Gastrocnemius medialis (tissue), 4 donors: ENCODE results near the gene LRIT3. TPM values are rescaled to one million over a fixed set of nuclear protein-coding genes. Genes with fewer than 3 reads are reported as not detected.

Experiments
- ATAC-seq, 2 donors: fragments of 150-250 bp; one replicate each; pipeline ENCODE4 v1.9.1; 2016
- DNase-seq, 2 donors: peaks; one replicate each; pipeline ENCODE4 v3.0.0-alpha.2; 2019
- H3K27ac ChIP-seq, 4 donors: fragments of 200-600 bp; sonication (generic); 1 replicate in 1 of 4; 2 replicates in 3 of 4; pipeline ENCODE4 v1.5.1; 2016 to 2018; ENCODE audit warnings: mild to moderate bottlenecking in 2 of 4, moderate library complexity in 1 of 4
- H3K27me3 ChIP-seq, 3 donors: fragments of 200-600 bp; sonication (generic) in 2 of 3; 1 replicate in 1 of 3; 2 replicates in 2 of 3; pipeline versions ENCODE4 v1.5.1 to v1.6.0; 2016 to 2019; ENCODE audit warnings: mild to moderate bottlenecking in 1 of 3, moderate library complexity in 1 of 3
- H3K36me3 ChIP-seq, 2 donors: fragments of 200-600 bp; sonication (generic) in 1 of 2; one replicate each; pipeline ENCODE4 v1.5.1; 2017 to 2018
- H3K4me1 ChIP-seq, 2 donors: fragments of 200-600 bp; sonication (generic) in 1 of 2; one replicate each; pipeline ENCODE4 v1.5.1; 2016 to 2017; ENCODE audit warnings: mild to moderate bottlenecking in 2 of 2
- H3K4me3 ChIP-seq, 4 donors: fragments of 200-600 bp; sonication (generic) in 3 of 4; 1 replicate in 1 of 4; 2 replicates in 3 of 4; pipeline ENCODE4 v1.5.1; 2016 to 2019; ENCODE audit warnings: mild to moderate bottlenecking in 2 of 4
- H3K9me3 ChIP-seq, 3 donors: fragments of 200-600 bp; sonication (generic) in 2 of 3; 1 replicate in 1 of 3; 2 replicates in 2 of 3; pipeline ENCODE4 v1.5.1; 2016 to 2019
- CTCF ChIP-seq, 5 experiments: fragments of 450-650 bp in 3 of 5; fragments of 200-600 bp in 2 of 5; sonication (generic) in 2 of 5; IDR thresholded peaks in 4 of 5; conservative IDR thresholded peaks in 1 of 5; 1 replicate in 4 of 5; 2 replicates in 1 of 5; pipeline ENCODE4 v1.5.1; 2016 to 2019; ENCODE audit warnings: antibody characterized with exemption in 5 of 5, mild to moderate bottlenecking in 3 of 5, moderate library complexity in 3 of 5
- POLR2A ChIP-seq, 2 donors: fragments of 450-650 bp; IDR thresholded peaks; one replicate each; pipeline ENCODE4 v1.6.1; 2017; ENCODE audit warnings: antibody characterized with exemption in 2 of 2, mild to moderate bottlenecking in 2 of 2, moderate library complexity in 2 of 2
- in situ Hi-C, 4 donors: fragments of 200-750 bp; cut with MboI; loops; one replicate each; pipeline versions ENCODE4 v1.15.0 to v1.8.0; 2017; ENCODE audit warnings: low sequenced_read_pairs in 4 of 4
- intact Hi-C: fragments of 100-400 bp; cut with DNase I; formaldehyde crosslinking; loops from one replicate; pipeline ENCODE4 v1.15.1; 2023; ENCODE audit warnings: low total_unique reads
- total RNA-seq, 4 donors: library from RNA; depleted of rRNA; stranded (reverse); fragments of >200 nt; gene quantifications; one replicate each; pipeline versions ENCODE4 v1.1.0 to v1.2.3, GENCODE V29; 2016

Gene LRIT3
- total RNA-seq, 4 donors from 2014 or later: 0.15 to 0.25 TPM; not detected in 2

- DNase-seq (peak; percentile 85 to 86), ATAC-seq (peak; percentile 99 to 100)
- H3K9me3 ChIP-seq: no peaks in the 10 kb centered on the region
- no peaks in the 10 kb centered on the region for H3K27me3 ChIP-seq
- peak within 1 kb of the TSS; percentile 82 to 90 (median 86) for H3K27ac ChIP-seq
- peak within 1 kb of the TSS; percentile 70 to 99 (median 88) for H3K4me3 ChIP-seq
- intact Hi-C loops: loop anchor here (1.0 to 5.0 kb wide), 5 partner anchors 85 to 1195 kb away; partner anchors contain the start of genes CASP6, PLA2G12A, RPL34 and SEC24B
- in situ Hi-C loops: loop anchor here (10.0 to 25.0 kb wide), 4 partner anchors 81 to 391 kb away; partner anchors contain the start of genes CASP6 (in 1 of the 4) and PLA2G12A (in 1 of the 4)
- H3K4me1 ChIP-seq: peaks cover 14 to 22% of the 10 kb centered on the region in 2 donors
- H3K36me3 ChIP-seq: peaks cover 0 to 22% of the 10 kb centered on the region in 2 donors
- peak in 1 of 2 donors; percentile 18 for TF ChIP-seq POLR2A (IDR thresholded peaks at IDR 0.05)
- peak in 1 of 5 experiments; percentile 9 for TF ChIP-seq CTCF (IDR thresholded peaks at IDR 0.05 in 4 of 5, conservative IDR thresholded peaks at IDR 0.05 in 1 of 5)
Observed at GRCh38 chr4:109815151-109816081, 32.5 kb upstream of the LRIT3 start, which contains the start of gene GAR1. GAR1 (plus strand) TSS chr4:109815762; CDS start chr4:109816165, 403 bp downstream.

DNA sequence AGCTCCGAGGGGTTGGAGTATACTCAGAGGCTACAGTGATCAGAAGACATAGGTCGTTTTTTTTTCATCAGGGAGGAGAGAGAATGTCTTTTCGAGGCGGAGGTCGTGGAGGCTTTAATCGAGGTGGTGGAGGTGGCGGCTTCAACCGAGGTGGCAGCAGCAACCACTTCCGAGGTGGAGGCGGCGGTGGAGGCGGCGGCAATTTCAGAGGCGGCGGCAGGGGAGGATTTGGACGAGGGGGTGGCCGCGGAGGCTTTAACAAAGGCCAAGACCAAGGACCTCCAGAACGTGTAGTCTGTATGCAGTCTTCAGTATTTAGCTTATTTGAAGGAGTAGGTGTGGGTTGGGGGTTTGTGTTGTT is 31.8 kb upstream of the LRIT3 start:
- peak overlapping the region; percentile 70 to 99 (median 88) for H3K4me3 ChIP-seq
- peak overlapping the region; percentile 82 to 90 (median 86) for H3K27ac ChIP-seq
- no peak for TF ChIP-seq CTCF (IDR thresholded peaks at IDR 0.05 in 4 of 5, conservative IDR thresholded peaks at IDR 0.05 in 1 of 5)
- no peak for TF ChIP-seq POLR2A (IDR thresholded peaks at IDR 0.05)
- ATAC-seq (no peak), DNase-seq (no peak)
- H3K9me3 ChIP-seq: no peaks in the 10 kb centered on the region
- no peaks in the 10 kb centered on the region for H3K27me3 ChIP-seq
- peaks cover 14 to 22% of the 10 kb centered on the region in 2 donors for H3K4me1 ChIP-seq
- H3K36me3 ChIP-seq: peaks cover 0 to 22% of the 10 kb centered on the region in 2 donors
- intact Hi-C loops (loop anchor here (5.0 kb wide), 3 partner anchors 114 to 384 kb away; partner anchors contain the start of genes CASP6 and SEC24B), in situ Hi-C loops (loop anchor here (10.0 to 25.0 kb wide), 4 partner anchors 81 to 391 kb away; partner anchors contain the start of genes CASP6 (in 1 of the 4) and PLA2G12A (in 1 of the 4))

GRCh38 chr4:109816894-109817293 is 31.0 kb upstream of the LRIT3 start:
- H3K27ac ChIP-seq: no peak overlapping the region
- no peak for DNase-seq
- peak overlapping the region in 1 of 4 donors; percentile 89 for H3K4me3 ChIP-seq
- H3K27me3 ChIP-seq: no peaks in the 10 kb centered on the region
- H3K4me1 ChIP-seq: peaks cover 14 to 22% of the 10 kb centered on the region in 2 donors
- no peaks in the 10 kb centered on the region for H3K9me3 ChIP-seq
- in situ Hi-C loops (loop anchor here (10.0 to 25.0 kb wide), 4 partner anchors 82 to 392 kb away; partner anchors contain the start of genes CASP6 (in 1 of the 4) and PLA2G12A (in 1 of the 4)), intact Hi-C loops (loop anchor here (5.0 kb wide), 3 partner anchors 115 to 385 kb away; partner anchors contain the start of genes CASP6 and SEC24B)
- no peak for ATAC-seq
- TF ChIP-seq POLR2A (IDR thresholded peaks at IDR 0.05): no peak
- TF ChIP-seq CTCF (IDR thresholded peaks at IDR 0.05 in 4 of 5, conservative IDR thresholded peaks at IDR 0.05 in 1 of 5): no peak
- H3K36me3 ChIP-seq: peaks cover 0 to 22% of the 10 kb centered on the region in 2 donors

DNA sequence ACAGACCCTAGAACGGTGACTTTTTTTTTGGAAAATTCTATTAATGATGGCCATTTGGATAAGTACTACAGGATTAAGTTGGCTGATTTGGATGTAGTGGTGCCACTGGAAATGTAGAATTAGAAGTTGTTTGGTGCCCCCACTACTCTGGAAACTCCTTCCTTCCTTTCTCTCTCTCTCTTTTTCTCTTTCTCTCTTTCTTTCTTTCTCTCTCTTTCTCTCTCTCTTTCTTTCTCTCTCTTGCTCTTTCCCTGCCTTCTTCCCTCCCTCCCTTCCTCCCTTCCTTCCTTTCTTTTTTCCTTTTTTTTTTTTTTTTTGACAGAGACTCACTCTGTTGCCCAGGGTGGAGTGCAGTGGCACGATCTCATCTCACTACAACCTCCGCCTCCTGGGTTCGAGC is 29.6 kb upstream of the LRIT3 start:
- Histone ChIP-seq H3K4me3 (no peak overlapping the region), H3K9me3 (no peaks in the 10 kb centered on the region), H3K4me1 (peaks cover 14 to 22% of the 10 kb centered on the region in 2 donors), H3K27ac (no peak overlapping the region), H3K27me3 (no peaks in the 10 kb centered on the region), H3K36me3 (peaks cover 0 to 34% of the 10 kb centered on the region in 2 donors)
- in situ Hi-C loops: loop anchor here (10.0 to 25.0 kb wide), 4 partner anchors 83 to 393 kb away; partner anchors contain the start of genes CASP6 (in 1 of the 4) and PLA2G12A (in 1 of the 4)
- intact Hi-C loops: loop anchor here (5.0 kb wide), 3 partner anchors 116 to 386 kb away; partner anchors contain the start of genes CASP6 and SEC24B
- no peak for DNase-seq
- TF ChIP-seq POLR2A (IDR thresholded peaks at IDR 0.05) (no peak), CTCF (IDR thresholded peaks at IDR 0.05 in 4 of 5, conservative IDR thresholded peaks at IDR 0.05 in 1 of 5) (no peak)
- no peak for ATAC-seq
